HG02870 (cell line): ENCODE data around the gene GLRX5.
"Not testable (repeated sequence)": the region's sequence is repeated elsewhere in the genome, so short reads cannot be mapped to it uniquely, and the experiment has no call there.

Source experiments
- ATAC-seq: cut with Tn5 transposase; IDR thresholded peaks from one replicate; pipeline ENCODE4 v1.9.1; 2021; ENCODE audit warnings: mild to moderate bottlenecking, moderate library complexity; ENCODE audit not compliant: unreplicated experiment

GLRX5 gene

GRCh38 chr14:95549656-95550585, 15.1 kb downstream of the GLRX5 start:
- ATAC-seq: no peak

GRCh38 chr14:95551435-95551834, 16.6 kb downstream of the GLRX5 start:
- ATAC-seq: no peak

DNA sequence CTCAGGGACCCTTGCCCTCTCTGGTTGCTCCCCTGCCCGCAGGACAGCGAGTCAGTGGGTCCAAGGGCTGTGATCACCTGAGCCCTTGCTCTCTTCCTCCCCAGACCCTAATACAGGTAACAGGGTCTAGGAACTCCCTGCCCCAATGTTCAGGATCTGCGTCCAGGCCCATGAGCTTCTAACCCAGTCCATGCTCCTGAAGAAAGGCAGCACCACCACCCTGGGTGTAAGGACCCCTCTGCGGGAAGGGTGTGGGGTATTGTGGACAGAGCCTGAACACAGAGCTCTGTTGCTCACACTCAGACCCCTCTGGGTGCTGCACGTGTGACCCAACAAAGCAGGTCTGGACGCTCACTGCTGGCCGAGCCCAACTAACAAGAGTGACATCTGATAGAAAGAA, 18.3 kb downstream of the GLRX5 start:
- no peak for ATAC-seq

GRCh38 chr14:95555053-95555452, 20.2 kb downstream of the GLRX5 start:
- no peak for ATAC-seq

- no peak for ATAC-seq
These were observed 22.4 kb downstream of the GLRX5 start for GRCh38 chr14:95557291-95557690.

- ATAC-seq: no peak
These were observed 23.0 kb downstream of the GLRX5 start for GRCh38 chr14:95557832-95558231.

- ATAC-seq: no peak
These were observed 24.4 kb downstream of the GLRX5 start for GRCh38 chr14:95559203-95559602.

DNA sequence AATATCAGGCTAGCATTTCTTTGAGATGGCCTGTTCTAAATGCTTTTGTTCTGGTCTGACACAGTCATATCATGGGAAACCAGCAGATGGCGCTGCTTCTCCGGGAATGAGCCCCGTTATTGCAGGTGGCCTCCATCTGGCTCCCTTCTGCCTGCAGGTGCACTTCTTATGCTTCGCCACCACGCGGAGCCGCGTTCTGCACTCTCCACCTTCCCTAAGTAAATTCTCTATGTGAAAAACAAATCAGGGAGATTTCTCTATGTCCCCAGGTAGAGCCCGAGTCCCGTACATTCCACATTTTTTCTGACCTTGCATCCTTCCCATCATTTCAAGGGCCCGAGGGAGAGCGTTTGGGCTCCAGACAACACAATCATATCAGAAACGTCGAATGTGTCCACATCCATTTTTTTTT, 26.2 kb downstream of the GLRX5 start:
- ATAC-seq: peak; percentile 84

GRCh38 chr14:95562892-95563685, 28.2 kb downstream of the GLRX5 start:
- no peak for ATAC-seq

DNA sequence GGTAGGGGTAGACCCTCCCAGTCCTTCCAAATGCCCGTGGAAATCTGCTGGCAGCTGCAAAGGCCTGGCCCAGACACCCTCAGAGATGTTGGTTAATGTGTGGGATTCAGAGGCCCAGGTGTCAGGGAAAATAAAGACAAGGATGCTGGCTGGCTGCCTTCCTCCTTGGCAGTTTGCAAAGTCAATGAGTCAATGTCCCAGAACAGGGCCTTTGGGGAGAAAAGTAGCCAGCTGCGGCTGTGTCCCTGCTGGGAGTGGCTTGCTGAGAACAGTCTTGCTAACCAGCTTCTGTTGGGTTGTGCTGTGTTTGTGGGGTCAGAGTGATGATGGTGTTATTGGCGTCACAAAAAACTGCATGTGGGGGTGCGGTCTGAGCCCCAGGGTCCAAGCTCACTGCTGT, 29.2 kb downstream of the GLRX5 start:
- ATAC-seq: no peak

DNA sequence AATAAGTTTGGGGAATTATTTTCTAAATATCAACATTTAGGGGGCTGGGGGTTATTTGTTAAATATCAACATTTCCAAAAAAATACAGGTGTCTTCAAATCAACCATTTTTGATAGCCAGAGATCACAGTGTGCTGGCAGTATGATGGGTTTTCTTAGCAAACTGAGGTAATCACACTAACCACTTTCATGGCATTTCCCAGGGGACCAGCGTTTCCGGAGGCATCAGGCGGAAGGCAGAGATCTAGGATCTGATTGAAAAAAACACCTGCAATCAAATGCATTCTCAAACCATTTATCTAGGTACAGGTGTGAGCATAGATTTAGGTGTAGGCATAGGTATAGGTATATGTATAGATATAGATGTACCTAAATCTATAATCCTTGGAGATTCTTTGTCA, 34.6 kb downstream of the GLRX5 start:
- no peak for ATAC-seq

- ATAC-seq: no peak
These were observed 38.5 kb downstream of the GLRX5 start for GRCh38 chr14:95573313-95573712.

GRCh38 chr14:95575840-95576473, 41.1 kb downstream of the GLRX5 start:
- no peak for ATAC-seq

GRCh38 chr14:95577067-95577800, 42.4 kb downstream of the GLRX5 start:
- ATAC-seq: peak; percentile 97

DNA sequence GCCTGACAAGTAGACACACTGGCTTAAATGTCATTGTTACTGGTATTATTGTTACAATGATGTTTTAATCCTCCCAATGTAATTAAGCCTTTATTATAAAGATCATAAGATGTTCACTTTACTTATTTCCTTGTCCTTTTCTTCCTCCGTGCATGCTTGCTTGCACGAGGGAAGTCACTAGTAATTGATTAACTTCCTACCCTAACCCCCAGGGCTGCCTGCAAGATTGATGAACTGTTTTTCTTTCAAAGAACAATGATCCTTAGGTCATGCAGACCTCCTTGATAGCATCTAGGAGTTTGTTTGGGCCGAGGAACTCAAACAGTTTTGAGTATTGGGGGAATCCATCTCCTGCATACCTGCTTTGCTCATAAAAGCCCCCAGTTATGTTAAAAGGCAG, 43.0 kb downstream of the GLRX5 start:
- ATAC-seq: no peak

DNA sequence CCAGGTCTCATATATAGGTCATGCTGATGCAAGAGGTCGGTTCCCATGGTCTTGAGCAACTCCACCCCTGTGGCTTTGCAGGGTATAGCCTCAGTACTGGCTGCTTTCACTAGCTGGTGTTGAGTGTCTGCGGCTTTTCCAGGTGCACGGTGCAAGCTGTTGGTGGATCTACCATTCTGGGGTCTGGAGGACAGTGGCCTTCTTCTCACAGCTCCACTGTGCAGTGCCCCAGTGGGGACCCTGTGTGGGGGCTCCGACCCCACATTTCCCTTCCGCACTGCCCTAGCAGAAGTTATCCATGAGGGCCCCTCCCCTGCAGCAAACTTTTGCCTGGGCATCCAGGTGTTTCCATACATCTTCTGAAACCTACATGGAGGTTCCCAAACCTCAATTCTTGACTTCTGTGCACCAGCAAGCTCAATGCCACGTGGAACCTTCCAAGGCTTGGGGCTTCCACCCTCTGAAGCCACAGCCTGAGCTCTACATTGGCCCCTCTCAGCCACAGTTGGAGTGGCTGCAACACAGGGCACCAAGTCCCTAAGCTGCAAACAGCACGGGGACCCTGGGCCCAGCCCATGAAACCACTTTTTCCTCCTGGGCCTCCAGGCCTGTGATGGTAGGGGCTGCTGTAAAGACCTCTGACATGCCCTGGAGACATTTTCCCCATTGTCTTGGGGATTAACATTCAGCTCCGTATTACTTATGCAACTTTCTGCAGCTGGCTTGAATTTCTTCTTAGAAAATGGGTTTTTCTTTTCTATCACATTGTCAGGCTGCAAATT, 49.2 kb downstream of the GLRX5 start:
- not testable (repeated sequence) for ATAC-seq

- ATAC-seq: no peak
These were observed 51.2 kb downstream of the GLRX5 start for GRCh38 chr14:95585953-95586620.

GRCh38 chr14:95591182-95591581, 56.3 kb downstream of the GLRX5 start:
- ATAC-seq: not testable (repeated sequence)
